Loucy (cell line): Measurements from ENCODE around the gene SHROOM2.

ENCODE experiments used
- H2AFZ ChIP-seq: fragments of 200-600 bp; sonication (generic); 2 replicates; pipeline ENCODE4 v1.6.0; 2016; ENCODE audit warnings: antibody characterized with exemption, mild to moderate bottlenecking, low read length, moderate library complexity
- H3F3A ChIP-seq: fragments of 200-600 bp; 2 replicates; pipeline ENCODE4 v1.6.0; 2016; ENCODE audit warnings: antibody characterized with exemption, low read depth, mild to moderate bottlenecking
- H3K27me3 ChIP-seq: fragments of 200-600 bp; sonication (generic); 2 replicates; pipeline ENCODE4 v1.6.1; 2014; ENCODE audit warnings: low read length, mild to moderate bottlenecking; ENCODE audit not compliant: insufficient read depth, poor library complexity, severe bottlenecking
- H3K36me3 ChIP-seq: fragments of 200-600 bp; sonication (generic); 2 replicates; pipeline ENCODE4 v1.6.1; 2016; ENCODE audit warnings: low read length; ENCODE audit not compliant: insufficient read depth
- H3K4me1 ChIP-seq: fragments of 200-600 bp; sonication (generic); 2 replicates; pipeline ENCODE4 v1.5.1; 2014; ENCODE audit warnings: low read length, mild to moderate bottlenecking; ENCODE audit not compliant: insufficient read depth, poor library complexity, severe bottlenecking
- H3K4me2 ChIP-seq: fragments of 200-600 bp; sonication (generic); 2 replicates; pipeline ENCODE4 v1.6.0; 2014; ENCODE audit warnings: antibody characterized with exemption, low read length, low read depth, mild to moderate bottlenecking; ENCODE audit not compliant: poor library complexity, severe bottlenecking
- H3K4me3 ChIP-seq: fragments of 200-600 bp; sonication (generic); 2 replicates; pipeline ENCODE4 v1.5.1; 2014; ENCODE audit warnings: low read length, mild to moderate bottlenecking, mixed read lengths; ENCODE audit not compliant: poor library complexity, severe bottlenecking
- H3K79me2 ChIP-seq: fragments of 200-600 bp; sonication (generic); 2 replicates; pipeline ENCODE4 v1.6.1; 2014; ENCODE audit warnings: low read length; ENCODE audit not compliant: insufficient read depth
- H3K9ac ChIP-seq: fragments of 200-600 bp; sonication (generic); 2 replicates; pipeline ENCODE4 v1.6.0; 2014; ENCODE audit warnings: mild to moderate bottlenecking, low read depth, low read length, moderate library complexity; ENCODE audit not compliant: poor library complexity, severe bottlenecking
- H3K9me2 ChIP-seq: fragments of 200-600 bp; sonication (generic); replicated peaks from 2 replicates; pipeline ENCODE4 v1.6.1; 2016; ENCODE audit warnings: low read depth, low read length, mixed read lengths
- H3K9me3 ChIP-seq: fragments of 200-600 bp; sonication (generic); 2 replicates; pipeline ENCODE4 v1.6.1; 2014; ENCODE audit warnings: mild to moderate bottlenecking, antibody characterized with exemption, low read length, low read depth; ENCODE audit not compliant: insufficient read depth
- H4K20me1 ChIP-seq: fragments of 200-600 bp; sonication (generic); 2 replicates; pipeline ENCODE4 v1.6.0; 2014; ENCODE audit warnings: antibody characterized with exemption, low read length, mild to moderate bottlenecking; ENCODE audit not compliant: insufficient read depth, poor library complexity, severe bottlenecking
- EZH2phosphoT487 ChIP-seq: fragments of 200-600 bp; IDR thresholded peaks from 2 replicates; pipeline ENCODE4 v1.6.1; 2018; ENCODE audit warnings: antibody characterized with exemption, mild to moderate bottlenecking, moderate library complexity, borderline replicate concordance
- TF ChIP-seq, protein P1 (sequence below): fragments of 200-600 bp; sonication (generic); conservative IDR thresholded peaks from 2 replicates; pipeline ENCODE4 v1.5.1; 2014; ENCODE audit warnings: mild to moderate bottlenecking, antibody characterized with exemption, low read length

Gene SHROOM2

DNA sequence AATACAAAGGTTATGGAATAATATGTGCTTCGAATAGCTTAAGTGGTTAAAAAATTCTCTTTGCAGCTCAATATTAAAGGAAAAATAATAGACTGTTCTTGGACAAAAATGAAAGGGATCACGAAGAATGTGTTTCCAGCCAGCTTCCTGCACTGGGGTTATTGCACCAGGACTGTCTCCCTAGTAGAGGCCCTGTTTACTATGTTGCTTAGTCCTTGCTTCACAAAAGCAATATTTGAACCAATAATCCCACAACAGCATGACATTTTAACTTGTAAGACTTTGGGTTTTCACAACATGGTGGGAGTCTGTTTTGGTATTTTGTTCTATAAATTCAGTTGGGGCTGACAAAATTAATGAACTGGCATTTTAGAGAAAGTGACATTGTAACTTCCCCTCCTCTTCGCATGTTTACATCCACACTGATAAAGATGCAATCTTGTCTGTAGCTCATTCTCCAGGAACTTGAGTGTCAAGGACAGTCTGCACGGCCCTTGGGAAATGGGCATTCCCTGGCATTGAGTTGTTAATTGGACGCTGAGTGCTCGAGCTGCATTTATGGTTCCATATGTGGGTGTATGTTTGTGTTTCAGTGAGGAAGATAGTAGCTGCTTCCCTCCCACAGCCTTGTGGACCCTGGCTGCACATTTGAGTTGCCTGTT lies 39.0 kb downstream of the SHROOM2 start:
- no peaks in the 10 kb centered on the region for H3F3A ChIP-seq
- no peak overlapping the region for H2AFZ ChIP-seq
- H3K4me2 ChIP-seq: no peak overlapping the region
- H3K79me2 ChIP-seq: no peaks in the 10 kb centered on the region
- H3K9ac ChIP-seq: no peak overlapping the region
- H3K9me2 ChIP-seq: no peaks in the 10 kb centered on the region
- H3K4me1 ChIP-seq: no peaks in the 10 kb centered on the region
- no peaks in the 10 kb centered on the region for H3K27me3 ChIP-seq
- H4K20me1 ChIP-seq: no peaks in the 10 kb centered on the region
- H3K36me3 ChIP-seq: no peaks in the 10 kb centered on the region
- TF ChIP-seq, protein P1, sequence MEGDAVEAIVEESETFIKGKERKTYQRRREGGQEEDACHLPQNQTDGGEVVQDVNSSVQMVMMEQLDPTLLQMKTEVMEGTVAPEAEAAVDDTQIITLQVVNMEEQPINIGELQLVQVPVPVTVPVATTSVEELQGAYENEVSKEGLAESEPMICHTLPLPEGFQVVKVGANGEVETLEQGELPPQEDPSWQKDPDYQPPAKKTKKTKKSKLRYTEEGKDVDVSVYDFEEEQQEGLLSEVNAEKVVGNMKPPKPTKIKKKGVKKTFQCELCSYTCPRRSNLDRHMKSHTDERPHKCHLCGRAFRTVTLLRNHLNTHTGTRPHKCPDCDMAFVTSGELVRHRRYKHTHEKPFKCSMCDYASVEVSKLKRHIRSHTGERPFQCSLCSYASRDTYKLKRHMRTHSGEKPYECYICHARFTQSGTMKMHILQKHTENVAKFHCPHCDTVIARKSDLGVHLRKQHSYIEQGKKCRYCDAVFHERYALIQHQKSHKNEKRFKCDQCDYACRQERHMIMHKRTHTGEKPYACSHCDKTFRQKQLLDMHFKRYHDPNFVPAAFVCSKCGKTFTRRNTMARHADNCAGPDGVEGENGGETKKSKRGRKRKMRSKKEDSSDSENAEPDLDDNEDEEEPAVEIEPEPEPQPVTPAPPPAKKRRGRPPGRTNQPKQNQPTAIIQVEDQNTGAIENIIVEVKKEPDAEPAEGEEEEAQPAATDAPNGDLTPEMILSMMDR: no peak
- TF ChIP-seq EZH2phosphoT487: no peak
- no peak overlapping the region for H3K4me3 ChIP-seq
- H3K9me3 ChIP-seq: no peaks in the 10 kb centered on the region

DNA sequence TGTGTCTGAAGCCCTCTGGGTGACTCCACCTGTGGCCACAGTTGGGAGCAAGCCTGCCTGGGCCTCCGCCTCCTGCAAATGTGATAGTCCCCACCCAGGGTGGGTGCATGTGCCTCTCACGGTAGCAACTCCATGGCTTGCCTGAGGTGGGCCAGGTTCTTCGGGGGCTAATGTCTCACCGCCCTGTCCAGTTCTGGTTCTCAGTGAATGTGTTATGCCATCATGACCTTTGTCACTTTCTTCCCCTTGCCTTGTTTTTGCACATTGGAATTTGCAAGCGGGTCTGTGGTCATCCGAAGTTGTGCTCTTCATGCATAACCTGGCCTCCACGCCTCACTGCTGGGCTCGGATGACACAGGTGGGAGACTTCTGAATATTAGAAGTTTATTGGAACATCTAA lies 39.7 kb downstream of the SHROOM2 start:
- H3K9ac ChIP-seq: no peak overlapping the region
- H3K4me1 ChIP-seq: no peaks in the 10 kb centered on the region
- TF ChIP-seq, protein P1: no peak
- TF ChIP-seq EZH2phosphoT487: no peak
- H2AFZ ChIP-seq: no peak overlapping the region
- no peaks in the 10 kb centered on the region for H3K79me2 ChIP-seq
- no peaks in the 10 kb centered on the region for H3K27me3 ChIP-seq
- H3K4me2 ChIP-seq: no peak overlapping the region
- no peaks in the 10 kb centered on the region for H3K9me2 ChIP-seq
- H3K9me3 ChIP-seq: no peaks in the 10 kb centered on the region
- H3F3A ChIP-seq: no peaks in the 10 kb centered on the region
- no peak overlapping the region for H3K4me3 ChIP-seq
- H4K20me1 ChIP-seq: no peaks in the 10 kb centered on the region
- H3K36me3 ChIP-seq: no peaks in the 10 kb centered on the region

DNA sequence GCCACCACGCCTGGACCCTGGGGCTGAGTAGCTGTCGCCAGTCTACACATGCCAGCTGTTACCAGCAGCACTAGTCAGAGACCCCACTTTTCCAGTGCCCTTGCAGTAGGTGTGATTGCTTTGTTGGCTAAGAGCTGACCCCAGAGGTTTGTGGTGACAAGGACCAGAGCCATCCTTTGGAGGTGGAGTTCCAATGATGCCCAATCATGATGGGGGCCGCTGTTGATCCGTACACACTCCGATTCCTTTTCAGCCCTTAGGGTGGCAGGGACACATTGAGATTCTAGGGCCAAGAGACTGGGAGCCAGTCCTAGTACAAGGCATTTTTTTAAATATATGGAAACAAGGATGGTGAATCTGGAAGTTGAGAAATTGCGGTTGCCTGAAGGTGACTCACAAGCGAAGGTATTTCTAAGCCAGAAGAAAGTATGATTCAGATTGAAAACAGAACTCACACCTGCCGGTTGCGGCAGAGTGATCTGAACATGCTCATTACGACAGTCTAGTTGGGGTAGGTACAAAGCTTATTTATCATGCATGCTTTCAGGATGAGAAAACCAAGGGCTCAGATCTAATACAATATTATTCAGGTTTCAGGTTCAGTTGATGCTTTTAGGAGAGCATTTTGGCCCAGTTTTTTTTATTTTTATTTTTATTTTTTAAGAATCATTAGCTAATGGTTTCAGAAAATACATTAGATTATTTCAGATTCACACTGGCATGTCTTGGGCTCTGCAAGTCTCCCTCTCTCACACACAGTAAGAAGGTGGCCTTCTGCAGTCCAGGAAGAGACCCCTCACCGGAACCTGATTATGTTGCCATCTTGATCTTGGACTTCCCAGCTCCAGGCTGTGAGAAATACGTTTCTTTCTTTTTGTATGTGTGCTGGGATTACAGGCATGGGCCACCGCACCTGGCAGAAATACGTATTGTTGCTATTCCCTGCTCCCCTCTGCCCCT lies 43.4 kb downstream of the SHROOM2 start:
- Histone ChIP-seq H3K36me3 (no peaks in the 10 kb centered on the region), H3K4me2 (no peak overlapping the region), H3K4me3 (no peak overlapping the region), H3K9me3 (no peaks in the 10 kb centered on the region), H3K79me2 (no peaks in the 10 kb centered on the region), H3F3A (no peaks in the 10 kb centered on the region), H3K9me2 (no peaks in the 10 kb centered on the region), H3K9ac (no peak overlapping the region), H2AFZ (no peak overlapping the region), H3K27me3 (no peaks in the 10 kb centered on the region), H4K20me1 (no peaks in the 10 kb centered on the region), H3K4me1 (no peaks in the 10 kb centered on the region)
- TF ChIP-seq EZH2phosphoT487: no peak
- TF ChIP-seq, protein P1: no peak
